Measurements from ENCODE around the gene SELPLG. TPM values are rescaled to one million over a fixed set of nuclear protein-coding genes. Genes with fewer than 3 reads are reported as not detected.

Gene SELPLG
- total RNA-seq, 4 donors from 2014 or later: 2.1 to 6.0 (median 2.8) TPM

DNA sequence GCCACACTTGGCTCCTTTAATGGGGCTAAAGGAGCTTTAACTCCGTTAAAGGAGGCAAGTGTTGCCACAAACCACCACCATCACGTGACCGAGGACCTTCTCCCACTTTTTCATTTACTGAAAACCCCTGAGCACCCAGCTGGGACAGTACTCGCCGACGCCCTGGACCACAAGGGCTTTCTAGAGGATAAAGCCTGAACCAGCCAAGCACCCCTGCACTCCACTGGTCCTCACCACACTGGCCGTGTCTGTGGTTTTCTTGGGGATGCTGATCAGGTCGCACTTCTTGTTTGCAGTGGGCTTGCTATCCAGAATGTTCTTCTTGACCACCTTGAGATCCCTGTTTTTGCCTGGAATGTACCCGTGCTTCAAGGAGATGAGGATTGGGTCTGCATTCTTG, 14.7 kb upstream of the SELPLG start:
- 89 to 92% methylated on average over 9 of the region's 9 CpGs for WGBS, 2 donors
- Histone ChIP-seq H3K9me3 (no peaks in the 10 kb centered on the region), H3K27ac (no peak overlapping the region), H3K27me3 (no peaks in the 10 kb centered on the region), H3K4me3 (replicated peaks in 1 of 3) (no peak overlapping the region), H3K4me1 (peaks cover 15 to 42% of the 10 kb centered on the region in 2 donors), H3K36me3 (no peaks in the 10 kb centered on the region)
- intact Hi-C loops (cut with DNase I): loop anchor here (10.0 kb wide), 1 partner anchor 306 kb away; no protein-coding TSS in a partner anchor
- no peak for DNase-seq
- TF ChIP-seq, protein P1, sequence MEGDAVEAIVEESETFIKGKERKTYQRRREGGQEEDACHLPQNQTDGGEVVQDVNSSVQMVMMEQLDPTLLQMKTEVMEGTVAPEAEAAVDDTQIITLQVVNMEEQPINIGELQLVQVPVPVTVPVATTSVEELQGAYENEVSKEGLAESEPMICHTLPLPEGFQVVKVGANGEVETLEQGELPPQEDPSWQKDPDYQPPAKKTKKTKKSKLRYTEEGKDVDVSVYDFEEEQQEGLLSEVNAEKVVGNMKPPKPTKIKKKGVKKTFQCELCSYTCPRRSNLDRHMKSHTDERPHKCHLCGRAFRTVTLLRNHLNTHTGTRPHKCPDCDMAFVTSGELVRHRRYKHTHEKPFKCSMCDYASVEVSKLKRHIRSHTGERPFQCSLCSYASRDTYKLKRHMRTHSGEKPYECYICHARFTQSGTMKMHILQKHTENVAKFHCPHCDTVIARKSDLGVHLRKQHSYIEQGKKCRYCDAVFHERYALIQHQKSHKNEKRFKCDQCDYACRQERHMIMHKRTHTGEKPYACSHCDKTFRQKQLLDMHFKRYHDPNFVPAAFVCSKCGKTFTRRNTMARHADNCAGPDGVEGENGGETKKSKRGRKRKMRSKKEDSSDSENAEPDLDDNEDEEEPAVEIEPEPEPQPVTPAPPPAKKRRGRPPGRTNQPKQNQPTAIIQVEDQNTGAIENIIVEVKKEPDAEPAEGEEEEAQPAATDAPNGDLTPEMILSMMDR (IDR thresholded peaks at IDR 0.05): no peak
- no peak for TF ChIP-seq POLR2A (IDR thresholded peaks at IDR 0.05)

DNA sequence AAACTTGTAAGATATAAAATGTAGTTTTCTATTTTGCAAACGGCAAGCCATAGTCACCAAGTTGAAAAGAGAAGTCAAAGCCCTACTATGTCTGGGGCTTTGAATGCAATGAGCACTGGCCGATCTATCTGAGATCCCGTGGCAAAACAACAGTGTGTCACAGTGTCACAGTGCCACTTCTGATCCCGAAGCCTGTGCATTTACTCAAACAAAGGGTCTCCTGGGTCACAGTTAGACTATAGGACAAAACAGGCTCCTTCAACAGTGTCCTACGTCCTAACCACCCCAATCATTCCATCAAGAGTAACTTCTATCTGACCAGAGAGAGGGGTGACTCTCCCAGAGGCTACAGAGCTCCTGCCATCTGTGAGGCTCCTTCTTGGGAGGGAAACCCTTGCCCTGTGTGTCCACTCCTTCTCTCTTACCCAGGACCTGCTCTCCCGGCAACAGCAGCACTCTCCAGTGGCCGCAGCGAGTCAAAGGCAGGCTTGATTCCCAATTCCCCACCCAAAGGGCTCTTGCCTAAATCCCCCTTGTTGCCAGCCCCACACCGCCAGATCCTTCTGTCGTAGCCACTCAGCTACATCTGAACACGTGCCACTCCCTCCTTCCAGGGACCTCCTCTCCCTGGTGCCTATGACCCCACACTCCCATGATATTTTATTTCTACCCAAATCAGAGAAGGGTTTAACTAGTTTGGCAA, 14.0 kb upstream of the SELPLG start:
- H3K27me3 ChIP-seq: no peaks in the 10 kb centered on the region
- H3K36me3 ChIP-seq: no peaks in the 10 kb centered on the region
- TF ChIP-seq, protein P1 (IDR thresholded peaks at IDR 0.05): no peak
- WGBS, 2 donors: 88 to 89% methylated on average over 11 of the region's 11 CpGs
- H3K4me3 ChIP-seq (replicated peaks in 1 of 3): no peak overlapping the region
- no peak for DNase-seq
- no peak overlapping the region for H3K27ac ChIP-seq
- no peaks in the 10 kb centered on the region for H3K9me3 ChIP-seq
- intact Hi-C loops (cut with DNase I): loop anchor here (10.0 kb wide), 1 partner anchor 307 kb away; no protein-coding TSS in a partner anchor
- H3K4me1 ChIP-seq: peaks cover 20 to 47% of the 10 kb centered on the region in 2 donors

DNA sequence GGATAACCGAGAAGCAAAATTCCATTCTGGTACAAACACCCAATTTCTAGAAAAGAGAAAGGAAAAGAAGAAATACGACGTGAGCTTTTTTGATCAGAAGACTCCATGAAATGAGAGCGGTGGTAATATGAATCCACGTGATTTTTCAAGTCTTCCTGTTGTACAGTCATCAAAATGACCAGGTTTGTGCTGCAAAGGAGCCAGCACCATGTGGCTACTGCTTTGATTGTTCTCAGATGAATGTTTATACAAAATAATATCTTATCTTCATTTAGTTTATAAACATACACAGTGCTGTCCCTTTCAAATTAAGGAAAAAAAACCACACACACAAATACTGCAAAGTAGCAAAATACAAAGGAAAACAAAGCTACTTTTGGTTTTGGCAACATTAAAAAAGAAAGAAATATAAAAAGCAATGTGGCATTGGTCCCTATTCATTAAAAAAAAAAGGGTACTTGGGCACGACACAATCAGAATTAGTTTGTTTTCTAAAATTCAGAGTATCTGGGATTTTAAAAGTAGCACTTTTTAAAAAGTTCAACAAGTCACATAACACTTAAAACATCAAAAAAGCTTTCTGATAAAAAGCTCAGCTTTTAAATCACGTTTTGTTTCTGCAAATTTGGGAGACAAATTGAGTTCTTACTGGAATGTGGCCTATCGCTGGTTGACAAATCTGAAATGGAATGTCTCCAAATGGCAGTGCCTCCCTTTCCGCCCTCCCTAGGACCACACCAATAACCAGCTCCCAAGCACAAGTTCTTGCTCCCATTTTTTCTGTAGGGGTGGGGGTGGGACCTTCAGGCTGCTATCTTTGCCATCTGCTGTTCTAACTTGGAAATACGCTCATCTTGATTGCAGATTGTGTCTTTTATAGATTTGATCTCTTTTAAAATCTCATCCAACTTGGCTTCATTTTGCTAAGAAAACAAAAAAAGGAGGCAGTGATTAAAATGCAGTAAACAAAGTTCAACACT, 13.2 kb upstream of the SELPLG start:
- no peaks in the 10 kb centered on the region for H3K36me3 ChIP-seq
- H3K4me1 ChIP-seq: peaks cover 23 to 48% of the 10 kb centered on the region in 2 donors
- H3K9me3 ChIP-seq: no peaks in the 10 kb centered on the region
- no peak overlapping the region for H3K4me3 ChIP-seq (replicated peaks in 1 of 3)
- H3K27ac ChIP-seq: no peak overlapping the region
- H3K27me3 ChIP-seq: no peaks in the 10 kb centered on the region
- WGBS, 2 donors: 68 to 79% methylated on average over 10 of the region's 10 CpGs
- intact Hi-C loops (cut with DNase I): loop anchor here (10.0 kb wide), 1 partner anchor 308 kb away; no protein-coding TSS in a partner anchor
- DNase-seq: no peak
- no peak for TF ChIP-seq POLR2A (IDR thresholded peaks at IDR 0.05)
- TF ChIP-seq, protein P1 (IDR thresholded peaks at IDR 0.05): no peak

DNA sequence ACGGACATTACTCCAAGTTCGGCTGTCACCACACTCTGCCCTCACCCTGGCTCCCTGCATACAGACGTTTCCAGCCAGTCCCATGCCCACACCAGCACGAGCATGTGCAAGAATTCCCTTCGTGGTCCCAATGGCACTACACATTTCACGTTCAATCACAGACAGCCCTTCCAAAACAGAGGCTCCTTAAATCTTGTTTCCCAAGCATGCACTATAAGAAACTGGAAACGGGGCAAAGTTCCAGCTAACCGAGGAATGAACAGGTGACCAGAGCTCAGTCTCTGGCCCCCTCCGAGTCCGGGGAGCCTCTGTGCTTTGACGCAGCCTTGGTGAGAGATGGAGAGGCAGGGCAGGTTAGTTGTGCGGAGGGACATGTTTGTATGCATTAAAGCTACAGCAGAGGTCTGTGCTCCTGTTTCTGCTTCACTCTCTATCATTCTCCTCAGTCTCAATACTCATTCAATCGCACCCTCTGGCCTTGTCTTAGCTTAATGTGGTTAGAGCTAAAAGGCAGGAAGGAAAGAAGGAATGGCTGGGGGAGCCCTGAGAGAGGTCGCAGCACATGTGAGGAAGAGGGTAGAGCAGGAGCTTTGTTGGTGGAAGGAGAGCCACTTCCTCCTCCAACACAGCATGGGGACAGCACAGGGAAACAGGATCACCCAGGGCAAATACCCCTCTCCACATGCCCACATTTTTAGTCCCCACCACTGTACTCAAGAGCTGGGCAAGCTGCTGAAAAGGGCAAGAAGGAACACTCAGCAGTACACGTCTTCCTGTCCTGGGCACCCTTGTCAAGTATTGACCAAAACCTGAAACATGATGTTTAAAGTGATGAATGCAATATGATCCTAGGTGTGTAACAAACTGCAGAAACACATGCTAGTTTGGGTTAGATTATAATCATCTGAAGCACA, 12.2 kb upstream of the SELPLG start:
- peaks cover 23 to 55% of the 10 kb centered on the region in 2 donors for H3K4me1 ChIP-seq
- H3K4me3 ChIP-seq (replicated peaks in 1 of 3): no peak overlapping the region
- TF ChIP-seq, protein P1 (IDR thresholded peaks at IDR 0.05): no peak
- TF ChIP-seq POLR2A (IDR thresholded peaks at IDR 0.05): no peak
- no peaks in the 10 kb centered on the region for H3K36me3 ChIP-seq
- no peaks in the 10 kb centered on the region for H3K27me3 ChIP-seq
- 88 to 92% methylated on average over 15 of the region's 15 CpGs for WGBS, 2 donors
- intact Hi-C loops (cut with DNase I): loop anchor here (10.0 kb wide), 1 partner anchor 309 kb away; no protein-coding TSS in a partner anchor
- H3K27ac ChIP-seq: no peak overlapping the region
- DNase-seq: no peak
- H3K9me3 ChIP-seq: no peaks in the 10 kb centered on the region
